Measurements from ENCODE around the gene SLC8A2.

SLC8A2 gene

GRCh38 chr19:47471733-47472457, at the start of gene SLC8A2:
SLC8A2 (minus strand) TSS chr19:47471893; CDS start chr19:47466403, 5,490 bp downstream.
- peak in 1 of 2 donors; percentile 20 for DNase-seq (ENCODE audit: low read depth in 2 of 2)

- DNase-seq (ENCODE audit: low read depth in 2 of 2), result no peak
These were observed 49.1 kb upstream of the SLC8A2 start for GRCh38 chr19:47520839-47521238.

GRCh38 chr19:47520343-47520806, 48.7 kb upstream of the SLC8A2 start:
- no peak for DNase-seq (ENCODE audit: low read depth in 2 of 2)

- DNase-seq (ENCODE audit: low read depth in 2 of 2), result no peak
These were observed 47.2 kb upstream of the SLC8A2 start for GRCh38 chr19:47518854-47519253.

- DNase-seq (ENCODE audit: low read depth in 2 of 2), result peak in 1 of 2 donors; percentile 35
These were observed 46.4 kb upstream of the SLC8A2 start for GRCh38 chr19:47518139-47518538.

- peak; percentile 100 for DNase-seq (ENCODE audit: low read depth in 2 of 2)
These were observed 43.3 kb upstream of the SLC8A2 start, which contains the start of gene NAPA for GRCh38 chr19:47514869-47515588. NAPA (minus strand) TSS chr19:47515063; CDS start chr19:47514940, 123 bp downstream.

GRCh38 chr19:47514151-47514868, 42.6 kb upstream of the SLC8A2 start:
- no peak for DNase-seq (ENCODE audit: low read depth in 2 of 2)

- no peak for DNase-seq (ENCODE audit: low read depth in 2 of 2)
These were observed 41.2 kb upstream of the SLC8A2 start for GRCh38 chr19:47512948-47513319.

GRCh38 chr19:47512183-47512947, 40.7 kb upstream of the SLC8A2 start:
- DNase-seq (ENCODE audit: low read depth in 2 of 2), result no peak

GRCh38 chr19:47511681-47512080, 40.0 kb upstream of the SLC8A2 start:
- DNase-seq (ENCODE audit: low read depth in 2 of 2), result no peak

- no peak for DNase-seq (ENCODE audit: low read depth in 2 of 2)
These were observed 39.4 kb upstream of the SLC8A2 start for GRCh38 chr19:47511128-47511517.

GRCh38 chr19:47510516-47511127, 38.9 kb upstream of the SLC8A2 start:
- no peak for DNase-seq (ENCODE audit: low read depth in 2 of 2)

- DNase-seq (ENCODE audit: low read depth in 2 of 2), result no peak
These were observed 38.3 kb upstream of the SLC8A2 start for GRCh38 chr19:47509973-47510372.

GRCh38 chr19:47509170-47509847, 37.6 kb upstream of the SLC8A2 start:
- no peak for DNase-seq (ENCODE audit: low read depth in 2 of 2)

GRCh38 chr19:47508721-47509120, 37.0 kb upstream of the SLC8A2 start:
- no peak for DNase-seq (ENCODE audit: low read depth in 2 of 2)

- no peak for DNase-seq (ENCODE audit: low read depth in 2 of 2)
These were observed 36.3 kb upstream of the SLC8A2 start for GRCh38 chr19:47507924-47508553.

- no peak for DNase-seq (ENCODE audit: low read depth in 2 of 2)
These were observed 35.3 kb upstream of the SLC8A2 start for GRCh38 chr19:47507012-47507411.

- DNase-seq (ENCODE audit: low read depth in 2 of 2), result no peak
These were observed 34.8 kb upstream of the SLC8A2 start for GRCh38 chr19:47506459-47506858.

GRCh38 chr19:47505506-47505905, 33.8 kb upstream of the SLC8A2 start:
- no peak for DNase-seq (ENCODE audit: low read depth in 2 of 2)

GRCh38 chr19:47503826-47504150, 32.1 kb upstream of the SLC8A2 start:
- no peak for DNase-seq (ENCODE audit: low read depth in 2 of 2)
